IMR-90 (cell line): ENCODE data around the gene OTUB2.

Experiments
- BHLHE40 ChIP-seq: fragments of 150-350 bp; IDR thresholded peaks from 2 replicates; pipeline ENCODE4 v1.6.1; 2016; ENCODE audit warnings: mild to moderate bottlenecking, low read depth, low read length
- FOS ChIP-seq: fragments of 150-350 bp; IDR thresholded peaks from 2 replicates; pipeline ENCODE4 v1.6.1; 2016; ENCODE audit warnings: low read depth, low read length
- MXI1 ChIP-seq: IDR thresholded peaks from 2 replicates; pipeline ENCODE4 v1.6.1; 2012; ENCODE audit warnings: low read depth, mild to moderate bottlenecking, low read length, moderate library complexity, borderline replicate concordance
- POLR2A ChIP-seq: IDR thresholded peaks from 2 replicates; pipeline ENCODE4 v1.6.1; 2012; ENCODE audit warnings: mild to moderate bottlenecking, low read depth, low read length
- RAD21 ChIP-seq: IDR thresholded peaks from 2 replicates; pipeline ENCODE4 v1.6.1; 2012; ENCODE audit warnings: low read length, improper control_type of control experiment
- RCOR1 ChIP-seq: IDR thresholded peaks from 2 replicates; pipeline ENCODE4 v1.6.1; 2012; ENCODE audit warnings: mild to moderate bottlenecking, low read length, improper control_type of control experiment; ENCODE audit not compliant: insufficient replicate concordance
- TF ChIP-seq, protein P1 (sequence below): conservative IDR thresholded peaks from 2 replicates; pipeline ENCODE4 v1.5.1; 2012; ENCODE audit warnings: mild to moderate bottlenecking, low read depth, low read length, improper control_type of control experiment

DNA sequence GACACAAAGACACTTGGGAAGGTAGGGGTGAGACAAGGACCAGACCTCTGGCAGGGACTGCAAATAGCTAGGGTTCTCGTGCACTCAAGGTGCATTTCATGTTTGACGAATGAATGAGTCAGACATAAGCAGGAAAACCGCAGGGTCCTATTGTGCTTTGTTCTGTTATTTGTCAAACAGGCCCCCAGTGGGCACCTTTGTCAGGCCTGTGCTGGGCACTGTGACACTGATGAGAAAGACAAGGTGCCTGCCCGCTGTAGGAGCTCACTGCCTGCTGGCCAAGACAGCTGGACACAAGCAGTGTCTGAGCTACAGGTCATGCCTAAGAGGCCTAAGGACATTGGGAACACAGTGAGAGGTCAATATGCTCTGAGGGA lies 2.3 kb downstream of the OTUB2 start:
- no peak for TF ChIP-seq BHLHE40
- no peak for TF ChIP-seq RAD21
- no peak for TF ChIP-seq POLR2A
- TF ChIP-seq, protein P1, sequence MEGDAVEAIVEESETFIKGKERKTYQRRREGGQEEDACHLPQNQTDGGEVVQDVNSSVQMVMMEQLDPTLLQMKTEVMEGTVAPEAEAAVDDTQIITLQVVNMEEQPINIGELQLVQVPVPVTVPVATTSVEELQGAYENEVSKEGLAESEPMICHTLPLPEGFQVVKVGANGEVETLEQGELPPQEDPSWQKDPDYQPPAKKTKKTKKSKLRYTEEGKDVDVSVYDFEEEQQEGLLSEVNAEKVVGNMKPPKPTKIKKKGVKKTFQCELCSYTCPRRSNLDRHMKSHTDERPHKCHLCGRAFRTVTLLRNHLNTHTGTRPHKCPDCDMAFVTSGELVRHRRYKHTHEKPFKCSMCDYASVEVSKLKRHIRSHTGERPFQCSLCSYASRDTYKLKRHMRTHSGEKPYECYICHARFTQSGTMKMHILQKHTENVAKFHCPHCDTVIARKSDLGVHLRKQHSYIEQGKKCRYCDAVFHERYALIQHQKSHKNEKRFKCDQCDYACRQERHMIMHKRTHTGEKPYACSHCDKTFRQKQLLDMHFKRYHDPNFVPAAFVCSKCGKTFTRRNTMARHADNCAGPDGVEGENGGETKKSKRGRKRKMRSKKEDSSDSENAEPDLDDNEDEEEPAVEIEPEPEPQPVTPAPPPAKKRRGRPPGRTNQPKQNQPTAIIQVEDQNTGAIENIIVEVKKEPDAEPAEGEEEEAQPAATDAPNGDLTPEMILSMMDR = no peak
- TF ChIP-seq MXI1 = no peak
- TF ChIP-seq RCOR1 = no peak
- no peak for TF ChIP-seq FOS
